Stimulated activated naive CD8-positive, alpha-beta T cell treated with anti-CD3 and anti-CD28 coated beads, Interleukin-15, amount 100 ng/mL, for 72 hours (primary cell): ENCODE data around the gene PNMA8B.
A peak's percentile ranks its signal among the peaks of the same experiment; 100 is the strongest.
"Not testable (repeated sequence)": the region's sequence is repeated elsewhere in the genome, so short reads cannot be mapped to it uniquely, and the experiment has no call there.

Experiments
- ATAC-seq: fragments of 150-1000 bp; cut with Tn5 transposase; 2 replicates; pipeline ENCODE4 v1.10.0; 2021; ENCODE audit warnings: mild to moderate bottlenecking, moderate library complexity
- DNase-seq, 2 donors: peaks; one replicate each; pipeline ENCODE4 v3.0.0; 2021 to 2022
- H3K27ac Mint-ChIP-seq, 2 donors: one replicate each; pipeline ENCODE4 v1.8.0; 2022; ENCODE audit warnings: mild to moderate bottlenecking in 2 of 2, mixed read lengths in 2 of 2, moderate library complexity in 2 of 2
- H3K27me3 Mint-ChIP-seq: one replicate; pipeline ENCODE4 v1.8.0; 2022; ENCODE audit warnings: mixed read lengths
- H3K4me1 Mint-ChIP-seq: one replicate; pipeline ENCODE4 v1.8.0; 2022; ENCODE audit warnings: mild to moderate bottlenecking, mixed read lengths
- H3K4me3 Mint-ChIP-seq, 2 donors: one replicate each; pipeline ENCODE4 v1.8.0; 2022; ENCODE audit warnings: mild to moderate bottlenecking in 2 of 2, mixed read lengths in 2 of 2, moderate library complexity in 1 of 2
- H3K9me3 Mint-ChIP-seq, 2 donors: one replicate each; pipeline ENCODE4 v1.8.0; 2022; ENCODE audit warnings: mixed read lengths in 2 of 2

The PNMA8B gene, protein sequence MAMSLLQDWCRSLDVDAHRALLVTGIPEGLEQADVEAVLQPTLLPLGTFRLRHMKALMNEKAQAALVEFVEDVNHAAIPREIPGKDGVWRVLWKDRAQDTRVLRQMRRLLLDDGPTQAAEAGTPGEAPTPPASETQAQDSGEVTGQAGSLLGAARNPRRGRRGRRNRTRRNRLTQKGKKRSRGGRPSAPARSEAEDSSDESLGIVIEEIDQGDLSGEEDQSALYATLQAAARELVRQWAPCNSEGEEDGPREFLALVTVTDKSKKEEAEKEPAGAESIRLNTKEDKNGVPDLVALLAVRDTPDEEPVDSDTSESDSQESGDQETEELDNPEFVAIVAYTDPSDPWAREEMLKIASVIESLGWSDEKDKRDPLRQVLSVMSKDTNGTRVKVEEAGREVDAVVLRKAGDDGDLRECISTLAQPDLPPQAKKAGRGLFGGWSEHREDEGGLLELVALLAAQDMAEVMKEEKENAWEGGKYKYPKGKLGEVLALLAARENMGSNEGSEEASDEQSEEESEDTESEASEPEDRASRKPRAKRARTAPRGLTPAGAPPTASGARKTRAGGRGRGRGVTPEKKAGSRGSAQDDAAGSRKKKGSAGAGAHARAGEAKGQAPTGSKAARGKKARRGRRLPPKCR

DNA sequence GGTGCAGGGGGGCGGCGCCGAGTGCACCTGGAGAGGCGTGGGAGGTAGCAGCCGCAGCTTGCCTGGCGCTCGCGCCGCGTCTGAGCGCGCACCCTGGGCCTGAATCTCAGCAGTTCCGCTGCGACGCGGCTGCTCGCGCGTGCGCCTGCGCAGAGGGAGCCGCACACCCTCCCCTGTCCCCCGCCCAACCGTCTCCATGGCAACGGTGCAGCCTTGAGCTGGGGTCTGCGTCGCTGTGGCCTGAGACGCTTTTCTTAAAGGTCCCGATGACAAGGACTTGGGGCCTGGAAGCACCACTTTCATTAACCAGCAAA lies at the start of gene PNMA8B:
Gene PNMA8B (minus strand): TSS at position 82 of the 314 bp plus-strand sequence. CDS start 402 bp downstream, outside the sequence.
- peak; percentile 19 to 32 for DNase-seq
- peak within 1 kb of the TSS; percentile 82 to 86 for H3K4me3 Mint-ChIP-seq
- H3K27ac Mint-ChIP-seq = peak within 1 kb of the TSS in 1 of 2 donors; percentile 79
- H3K9me3 Mint-ChIP-seq = no peaks in the 10 kb centered on the region
- peaks cover 67% of the 10 kb centered on the region for H3K27me3 Mint-ChIP-seq
- peaks cover 43% of the 10 kb centered on the region for H3K4me1 Mint-ChIP-seq
- ATAC-seq = peak; percentile 39

DNA sequence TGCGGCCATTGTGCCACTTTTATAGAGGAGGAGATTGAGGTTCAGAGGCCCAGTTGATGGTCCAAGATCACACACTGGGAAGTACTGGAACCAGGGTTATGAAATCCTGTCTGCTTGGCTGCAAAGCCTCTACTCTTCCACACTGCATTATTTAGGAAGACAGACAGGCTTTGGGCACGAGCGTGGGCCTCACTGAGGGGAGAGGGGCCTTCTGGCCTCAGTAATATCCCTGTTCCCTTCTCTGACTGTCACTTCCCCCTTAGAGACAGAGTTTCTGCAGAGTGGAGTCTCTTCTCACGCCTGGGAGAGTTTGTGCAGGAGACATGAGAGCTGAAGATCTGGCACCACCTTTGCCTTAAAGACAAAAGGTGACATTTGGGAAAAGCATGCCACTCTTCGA lies 49.0 kb upstream of the PNMA8B start:
- ATAC-seq (no peak), DNase-seq (peak in 1 of 2 donors; percentile 1)
- peaks cover 4% of the 10 kb centered on the region for H3K4me1 Mint-ChIP-seq
- H3K27ac Mint-ChIP-seq = no peak overlapping the region
- no peak overlapping the region for H3K4me3 Mint-ChIP-seq
- peaks cover under 1 to 11% of the 10 kb centered on the region in 2 donors for H3K9me3 Mint-ChIP-seq
- H3K27me3 Mint-ChIP-seq = no peaks in the 10 kb centered on the region

DNA sequence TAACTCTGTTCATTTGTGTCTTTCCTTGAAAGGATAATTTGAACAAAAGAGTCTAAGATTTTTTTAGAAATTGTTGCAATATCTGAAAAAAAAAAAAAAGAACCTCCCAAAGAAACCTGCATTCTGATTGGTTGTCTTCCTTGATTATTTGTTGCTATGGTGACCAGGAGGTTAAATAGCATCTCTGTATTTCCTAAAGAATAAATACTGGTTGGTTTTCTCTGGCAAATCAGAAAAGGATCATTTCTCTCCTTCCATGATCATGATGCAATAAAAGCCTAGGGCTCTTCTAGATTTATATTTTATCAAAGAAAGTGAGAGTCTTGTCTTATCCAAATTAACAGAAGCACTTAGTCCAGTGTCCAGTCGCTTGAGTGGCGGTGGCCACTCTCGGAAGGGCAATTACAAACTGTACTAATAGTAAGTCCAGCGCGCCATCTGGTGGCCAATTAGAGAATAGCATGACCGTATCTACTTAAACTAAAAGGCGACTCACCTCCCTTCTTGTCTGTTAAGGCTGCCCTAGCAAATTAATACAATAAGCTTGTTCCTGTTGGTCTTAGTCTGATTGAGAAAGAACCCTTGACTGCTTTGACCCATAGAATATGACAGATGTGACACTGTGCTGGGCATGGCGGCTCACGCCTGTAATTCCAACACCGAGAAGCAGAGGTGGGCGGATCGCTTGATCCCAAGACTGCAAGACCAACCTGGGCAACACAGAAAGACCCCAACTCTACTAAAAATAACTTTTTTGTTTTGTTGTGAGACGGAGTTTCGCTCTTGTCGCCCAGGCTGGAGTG lies 47.0 kb upstream of the PNMA8B start:
- peak; percentile 64 to 71 for DNase-seq
- Mint-ChIP-seq H3K27me3 (no peaks in the 10 kb centered on the region), H3K27ac (no peak overlapping the region), H3K9me3 (no peaks in the 10 kb centered on the region), H3K4me3 (no peak overlapping the region), H3K4me1 (peaks cover 13% of the 10 kb centered on the region)
- ATAC-seq = peak; percentile 57

DNA sequence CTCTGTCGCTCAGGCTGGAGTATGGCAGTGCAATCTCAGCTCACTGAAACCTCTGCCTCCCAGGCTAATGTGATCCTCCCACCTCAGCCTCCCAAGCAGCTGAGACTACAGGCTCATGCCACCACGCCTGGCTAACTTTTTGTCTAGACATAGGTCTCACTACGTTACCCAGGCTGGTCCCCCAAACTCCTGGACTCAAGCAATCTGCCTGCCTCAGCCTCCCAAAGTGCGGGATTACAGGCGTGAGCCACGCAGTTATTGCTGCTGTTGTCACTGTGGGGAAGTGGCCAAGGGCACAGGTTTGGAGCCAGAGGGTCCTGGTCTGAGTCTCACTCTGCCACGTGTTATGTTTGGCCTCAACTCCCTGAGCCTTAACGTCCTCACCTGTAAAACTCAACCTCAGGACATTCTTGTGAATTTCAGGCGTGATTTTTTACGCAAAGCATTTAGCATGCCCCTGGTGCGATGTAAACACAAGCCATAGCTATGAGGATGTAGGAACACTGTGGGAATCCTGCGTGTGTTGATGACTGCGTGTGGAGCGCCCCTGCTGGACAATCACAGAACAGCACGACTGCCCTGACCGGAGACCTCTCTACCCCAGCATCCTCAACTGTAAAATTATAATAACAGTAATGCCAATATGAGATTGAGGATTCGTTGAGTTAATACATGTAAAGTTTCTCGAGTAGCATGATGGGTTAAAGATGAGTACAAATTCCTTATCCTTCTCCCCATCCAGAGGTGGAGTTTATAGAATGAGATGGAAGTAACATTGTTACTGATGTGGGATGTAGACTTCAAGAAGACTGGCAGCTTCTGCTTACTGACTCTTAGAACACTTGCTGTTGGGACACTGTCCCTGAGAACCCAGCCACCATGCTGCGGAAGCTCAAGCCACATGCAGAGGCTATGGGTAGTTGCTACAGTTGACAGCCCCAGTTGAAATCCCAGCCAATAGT lies 41.8 kb upstream of the PNMA8B start:
- Mint-ChIP-seq H3K4me3 (no peak overlapping the region), H3K9me3 (no peaks in the 10 kb centered on the region), H3K27ac (peak overlapping the region in 1 of 2 donors; percentile 34), H3K27me3 (no peaks in the 10 kb centered on the region), H3K4me1 (peaks cover 14% of the 10 kb centered on the region)
- peak; percentile 49 for ATAC-seq
- peak; percentile 44 to 52 for DNase-seq

DNA sequence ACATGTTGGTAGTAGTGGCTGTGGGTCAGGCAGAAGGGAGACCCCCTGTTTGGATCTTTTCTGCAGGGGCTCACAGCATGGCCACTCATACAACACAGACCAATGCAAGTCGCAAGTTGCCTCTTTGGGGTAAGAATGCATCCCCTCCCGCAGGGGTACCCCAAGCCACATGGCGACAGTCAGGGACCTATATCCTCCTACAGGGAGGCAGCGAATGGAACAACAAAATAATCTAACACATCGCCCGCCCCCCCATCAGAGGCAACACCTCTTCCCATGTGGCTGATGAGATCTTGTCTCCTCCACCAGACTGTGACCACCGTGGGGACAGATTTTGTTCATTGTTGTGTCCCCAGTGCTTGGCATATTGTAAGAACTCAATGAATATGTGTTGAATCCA lies 40.7 kb upstream of the PNMA8B start:
- DNase-seq (no peak), ATAC-seq (no peak)
- no peak overlapping the region for H3K4me3 Mint-ChIP-seq
- no peaks in the 10 kb centered on the region for H3K27me3 Mint-ChIP-seq
- peaks cover 13% of the 10 kb centered on the region for H3K4me1 Mint-ChIP-seq
- no peak overlapping the region for H3K27ac Mint-ChIP-seq
- H3K9me3 Mint-ChIP-seq = no peaks in the 10 kb centered on the region

DNA sequence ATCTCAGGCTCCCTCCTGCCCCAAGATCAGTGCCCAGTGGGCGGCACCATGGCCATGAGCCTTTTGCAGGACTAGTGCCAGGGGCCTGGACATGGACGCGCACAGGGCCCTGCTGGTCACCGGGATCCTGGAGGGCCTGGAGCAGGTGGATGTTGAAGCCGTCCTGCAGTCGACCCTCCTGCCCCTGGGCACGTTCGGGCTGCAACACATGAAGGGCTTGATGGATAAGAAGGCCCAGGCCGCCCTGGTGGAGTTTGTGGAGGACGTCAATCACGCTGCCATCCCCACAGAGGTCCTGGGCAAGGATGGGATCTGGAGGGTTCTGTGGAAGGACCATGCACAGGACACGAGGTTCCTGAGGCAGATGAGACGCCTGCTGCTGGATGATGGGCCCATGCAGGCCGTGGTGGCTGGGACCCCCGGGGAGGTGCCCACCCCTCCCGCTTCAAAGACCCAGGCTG lies 38.0 kb upstream of the PNMA8B start:
- Mint-ChIP-seq H3K27me3 (peaks cover 10% of the 10 kb centered on the region), H3K4me3 (no peak overlapping the region), H3K9me3 (no peaks in the 10 kb centered on the region), H3K4me1 (peaks cover 33% of the 10 kb centered on the region), H3K27ac (no peak overlapping the region)
- DNase-seq (no peak), ATAC-seq (no peak)

DNA sequence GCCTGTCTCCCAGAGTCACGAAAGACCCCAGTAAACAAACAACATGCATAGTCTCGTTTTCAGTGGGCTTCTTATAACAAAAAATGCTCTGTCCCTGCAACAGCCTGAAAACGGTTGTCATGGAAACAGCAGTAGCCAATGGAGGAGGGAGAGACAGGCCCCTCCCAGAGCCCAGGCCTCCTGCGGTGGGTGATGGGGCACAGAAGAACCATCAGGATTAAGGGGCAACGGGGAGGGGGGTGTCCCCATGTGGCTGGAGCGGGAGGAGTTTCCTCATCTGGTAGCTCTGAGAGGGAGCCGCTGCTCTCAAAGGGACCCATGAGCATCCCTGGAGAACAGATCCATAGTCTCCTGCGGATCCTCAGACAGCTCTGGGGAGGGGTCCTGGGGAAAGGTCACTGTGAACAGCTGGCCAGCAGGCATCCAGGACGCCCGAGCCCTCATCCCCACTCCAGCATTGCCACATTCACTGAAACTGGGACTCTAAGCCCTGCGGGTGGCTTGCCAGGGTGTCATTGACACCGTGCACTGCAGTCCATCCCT lies 37.5 kb upstream of the PNMA8B start:
- H3K9me3 Mint-ChIP-seq = no peaks in the 10 kb centered on the region
- peaks cover 34% of the 10 kb centered on the region for H3K4me1 Mint-ChIP-seq
- H3K27ac Mint-ChIP-seq = peak overlapping the region in 1 of 2 donors; percentile 28
- H3K27me3 Mint-ChIP-seq = peaks cover 10% of the 10 kb centered on the region
- DNase-seq = no peak
- no peak overlapping the region for H3K4me3 Mint-ChIP-seq
- ATAC-seq = no peak

DNA sequence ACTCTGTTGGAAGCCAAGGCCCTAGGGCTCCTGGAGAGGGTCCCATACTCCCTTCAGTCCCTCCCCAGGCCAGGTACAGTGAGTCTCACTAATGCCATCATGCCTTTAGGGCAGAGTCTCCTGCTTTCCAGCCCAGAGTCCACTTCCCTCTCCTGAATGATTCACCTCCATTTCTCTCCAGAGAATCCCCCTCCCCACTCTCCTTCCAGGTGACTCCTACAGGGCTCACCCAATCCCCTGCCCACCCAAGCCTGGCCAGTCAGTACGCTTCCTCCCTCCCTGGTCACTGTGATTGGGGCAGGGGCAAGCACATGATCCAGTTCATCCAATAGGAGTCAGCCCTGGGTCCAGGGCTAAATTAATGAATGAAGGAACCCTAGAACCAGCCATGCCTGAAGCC lies 35.0 kb upstream of the PNMA8B start:
- peak; percentile 44 for ATAC-seq
- no peak overlapping the region for H3K4me3 Mint-ChIP-seq
- no peak overlapping the region for H3K27ac Mint-ChIP-seq
- peaks cover 8 to 10% of the 10 kb centered on the region in 2 donors for H3K9me3 Mint-ChIP-seq
- H3K27me3 Mint-ChIP-seq = peaks cover 10% of the 10 kb centered on the region
- DNase-seq = no peak
- H3K4me1 Mint-ChIP-seq = peaks cover 36% of the 10 kb centered on the region

DNA sequence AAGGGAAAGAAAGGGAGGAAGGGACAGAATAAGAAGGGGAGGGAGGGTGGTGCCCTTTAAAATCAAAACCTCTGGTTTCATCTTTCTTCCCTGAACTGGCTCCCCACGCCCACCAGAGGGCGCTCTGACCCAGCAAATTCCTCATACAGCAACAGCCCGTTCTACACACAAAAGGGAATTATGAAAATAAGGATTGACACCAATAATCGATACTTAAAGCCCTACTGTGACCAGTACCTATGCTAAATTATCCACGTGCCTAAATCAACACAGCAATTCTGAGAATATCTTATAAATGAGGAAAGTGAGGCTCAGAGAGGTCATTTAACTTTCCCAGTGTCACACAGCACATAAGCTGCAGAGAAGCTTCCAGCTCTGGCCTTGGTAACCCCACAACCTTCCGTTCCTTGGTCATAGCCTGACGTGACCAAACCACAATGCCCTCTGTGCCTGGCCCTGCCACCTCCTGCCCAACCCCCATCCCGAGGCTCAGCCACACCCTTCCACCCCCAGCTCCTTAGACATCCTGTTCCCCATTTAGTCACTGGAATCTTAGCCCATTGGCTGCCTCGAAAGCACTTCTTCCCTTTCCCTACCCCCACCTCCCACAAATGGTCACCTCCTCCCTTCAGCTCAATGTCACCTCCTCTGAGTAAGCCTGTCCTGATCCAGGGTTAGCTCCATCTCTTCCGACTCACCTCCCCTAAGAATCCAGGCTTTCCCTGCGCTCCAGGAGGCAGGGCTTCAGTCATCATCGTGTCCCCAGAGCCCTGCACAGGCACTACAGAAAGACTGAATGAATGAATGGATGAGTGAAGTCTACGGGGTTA lies 34.2 kb upstream of the PNMA8B start:
- ATAC-seq (peak; percentile 61), DNase-seq (peak; percentile 66 to 67)
- Mint-ChIP-seq H3K4me1 (peaks cover 43% of the 10 kb centered on the region), H3K27me3 (peaks cover 10% of the 10 kb centered on the region), H3K27ac (peak overlapping the region; percentile 34 to 95), H3K9me3 (peaks cover 10 to 18% of the 10 kb centered on the region in 2 donors), H3K4me3 (peak overlapping the region in 1 of 2 donors; percentile 40)

DNA sequence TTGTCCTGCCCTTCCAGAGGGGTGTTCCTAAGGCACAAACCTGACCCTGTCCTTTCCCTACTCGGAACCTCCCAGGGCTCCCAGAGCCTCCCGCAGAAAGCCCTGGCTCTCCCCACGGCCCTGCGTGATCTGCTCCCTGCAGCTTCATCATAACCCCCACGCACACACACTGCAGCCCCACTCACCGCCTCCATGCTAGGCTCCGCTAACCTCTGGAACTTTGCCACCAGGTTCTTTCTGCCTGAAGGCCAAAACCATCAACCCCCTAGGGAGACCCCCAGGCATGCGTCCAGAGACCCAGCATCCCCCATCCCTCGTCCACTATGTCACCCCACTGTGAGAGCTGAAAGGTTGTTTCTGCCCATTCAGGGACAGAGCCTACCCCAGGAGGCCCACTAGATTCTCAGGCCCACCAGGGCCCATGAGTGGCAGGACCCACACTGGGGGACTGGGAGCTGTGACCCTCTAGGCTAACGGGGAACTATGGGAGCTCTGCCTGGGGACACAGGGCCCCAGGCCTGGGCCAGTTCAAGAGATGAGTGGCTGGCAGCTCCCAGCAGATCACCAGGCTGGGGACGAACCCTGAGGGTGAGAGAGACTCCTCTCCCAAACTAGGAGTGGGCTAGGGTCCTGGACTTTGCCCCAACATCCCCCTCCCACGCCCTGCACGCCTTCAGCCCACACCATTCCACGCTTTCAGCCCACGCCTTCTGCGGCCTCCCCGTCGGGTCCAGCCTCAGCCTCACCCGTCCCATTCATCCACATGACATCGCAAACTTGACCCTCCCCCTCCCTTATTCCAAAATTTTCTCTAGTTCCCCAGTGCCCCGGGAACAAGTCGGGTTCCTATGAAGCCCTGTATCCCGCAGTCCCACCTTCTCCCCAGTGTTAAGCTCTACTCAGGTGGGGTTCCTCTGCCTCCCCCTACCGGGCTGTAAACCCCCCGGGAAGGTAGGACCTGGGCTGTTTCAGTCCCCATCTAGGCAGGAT lies 33.2 kb upstream of the PNMA8B start:
- peak overlapping the region; percentile 34 to 95 for H3K27ac Mint-ChIP-seq
- peaks cover 16 to 25% of the 10 kb centered on the region in 2 donors for H3K9me3 Mint-ChIP-seq
- ATAC-seq = peak; percentile 13
- no peak for DNase-seq
- peaks cover 49% of the 10 kb centered on the region for H3K4me1 Mint-ChIP-seq
- no peak overlapping the region for H3K4me3 Mint-ChIP-seq
- H3K27me3 Mint-ChIP-seq = peaks cover 10% of the 10 kb centered on the region

DNA sequence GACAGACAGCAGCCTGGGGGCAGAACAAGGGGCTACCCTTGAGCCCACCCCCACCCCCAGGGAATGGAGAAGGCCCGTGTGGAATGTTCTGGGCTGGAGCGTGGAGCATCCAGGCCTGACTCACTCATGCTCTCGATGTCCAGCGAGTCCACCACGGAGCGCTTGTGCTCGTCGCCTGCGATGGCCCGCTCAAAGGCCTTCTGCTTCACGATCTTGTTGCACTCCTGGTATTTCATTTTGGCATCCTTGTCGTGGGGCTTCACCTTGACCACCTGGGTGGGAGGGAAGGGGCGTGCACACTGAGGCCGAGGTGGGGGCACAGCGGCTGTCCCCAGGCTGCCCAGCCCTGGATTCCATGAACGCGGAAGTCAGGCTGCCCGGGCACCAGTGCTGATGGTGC lies 31.1 kb upstream of the PNMA8B start:
- H3K27ac Mint-ChIP-seq, DNase-seq, H3K27me3 Mint-ChIP-seq, ATAC-seq, H3K4me3 Mint-ChIP-seq: not testable (repeated sequence)
- peaks cover 22 to 32% of the 10 kb centered on the region in 2 donors for H3K9me3 Mint-ChIP-seq
- peaks cover 67% of the 10 kb centered on the region for H3K4me1 Mint-ChIP-seq

DNA sequence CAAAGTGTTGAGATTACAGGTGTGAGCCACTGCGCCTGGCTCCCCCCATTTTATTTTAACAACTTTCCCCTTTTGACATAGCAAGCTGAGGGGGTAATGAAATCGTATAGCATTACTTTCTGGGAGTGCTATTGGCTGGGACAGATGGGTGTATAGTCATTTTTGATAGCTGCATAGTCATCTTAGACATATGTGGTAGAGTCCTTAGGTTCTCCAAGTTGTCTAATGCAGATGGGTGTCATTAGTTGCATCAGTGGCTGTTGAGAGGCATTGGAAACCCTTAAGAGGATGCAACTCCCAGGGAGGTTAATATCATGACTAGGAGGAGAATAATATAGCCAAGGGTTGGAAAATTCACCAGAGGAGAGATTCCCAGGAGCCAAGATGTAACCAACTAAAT lies 28.6 kb upstream of the PNMA8B start:
- peak overlapping the region; percentile 94 to 100 for H3K27ac Mint-ChIP-seq
- DNase-seq (no peak), ATAC-seq (peak; percentile 43)
- no peaks in the 10 kb centered on the region for H3K27me3 Mint-ChIP-seq
- no peak overlapping the region for H3K4me3 Mint-ChIP-seq
- peaks cover 22 to 32% of the 10 kb centered on the region in 2 donors for H3K9me3 Mint-ChIP-seq
- peaks cover 72% of the 10 kb centered on the region for H3K4me1 Mint-ChIP-seq

DNA sequence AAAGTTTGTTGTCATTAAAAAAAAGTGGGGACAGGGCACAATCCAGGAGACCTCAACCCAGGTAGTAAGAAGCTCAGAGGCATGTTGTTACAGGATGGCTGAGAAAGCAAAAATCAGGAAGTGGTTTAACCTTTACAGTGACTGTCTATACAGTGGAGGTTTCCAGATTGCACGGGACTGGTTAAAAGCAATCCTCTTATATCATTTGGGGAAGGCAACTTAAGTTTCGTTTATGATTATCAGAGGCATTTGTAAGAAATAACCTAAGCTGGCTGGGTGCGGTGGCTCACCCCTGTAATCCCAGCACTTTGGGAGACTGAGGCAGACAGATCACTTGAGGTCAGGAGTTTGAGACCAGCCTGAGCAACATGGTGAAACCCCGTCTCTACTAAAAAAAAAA lies 27.3 kb upstream of the PNMA8B start:
- Mint-ChIP-seq H3K4me1 (peaks cover 68% of the 10 kb centered on the region), H3K27ac (peak overlapping the region; percentile 99 to 100), H3K9me3 (peaks cover 22 to 32% of the 10 kb centered on the region in 2 donors), H3K4me3 (peak overlapping the region; percentile 62 to 81)
- ATAC-seq (peak; percentile 97), DNase-seq (peak; percentile 49 to 66)
- H3K27me3 Mint-ChIP-seq = not testable (repeated sequence)
